OCI-LY3 (cell line): ENCODE results near the gene CARD11.

Experiments used
- H2AFZ ChIP-seq: fragments of 200-600, 300-600 bp; shearing (Covaris generic); 2 replicates; pipeline ENCODE4 v1.6.0; 2014; ENCODE audit warnings: antibody characterized with exemption, low read depth, low read length
- H3K27ac ChIP-seq: fragments of 200-600, 300-600 bp; sonication (generic); 2 replicates; pipeline ENCODE4 v1.5.1; 2014; ENCODE audit warnings: mild to moderate bottlenecking, low read length, moderate library complexity, mixed read lengths
- H3K27me3 ChIP-seq: fragments of 200-600, 300-600 bp; sonication (generic); 2 replicates; pipeline ENCODE4 v1.6.1; 2014; ENCODE audit warnings: low read depth, low read length, mixed read lengths
- H3K36me3 ChIP-seq: fragments of 200-600, 300-600 bp; sonication (generic); replicated peaks from 2 replicates; pipeline ENCODE3; 2014; ENCODE audit warnings: low read depth, low read length, mixed read lengths
- H3K4me1 ChIP-seq: fragments of 300-600, 200-600 bp; sonication (generic); 2 replicates; pipeline ENCODE4 v1.6.1; 2014; ENCODE audit warnings: low read length, mixed read lengths
- H3K4me2 ChIP-seq: fragments of 200-600, 300-600 bp; sonication (generic); 2 replicates; pipeline ENCODE4 v1.6.1; 2014; ENCODE audit warnings: low read length, mixed read lengths
- H3K4me3 ChIP-seq: fragments of 300-600, 200-600 bp; sonication (generic); 2 replicates; pipeline ENCODE4 v1.5.1; 2014; ENCODE audit warnings: antibody characterized with exemption, mild to moderate bottlenecking, low read length, moderate library complexity
- H3K79me2 ChIP-seq: fragments of 300-600, 200-600 bp; shearing (Covaris generic); 2 replicates; pipeline ENCODE4 v1.6.1; 2014; ENCODE audit warnings: mild to moderate bottlenecking, low read length, mixed read lengths
- H3K9ac ChIP-seq: fragments of 300-600, 200-600 bp; shearing (Covaris generic); 2 replicates; pipeline ENCODE4 v1.6.0; 2014; ENCODE audit warnings: mild to moderate bottlenecking, low read length, moderate library complexity
- H3K9me3 ChIP-seq: fragments of 200-600, 300-600 bp; shearing (Covaris generic); 2 replicates; pipeline ENCODE4 v1.6.1; 2014; ENCODE audit warnings: low read length, mixed read lengths; ENCODE audit not compliant: insufficient read depth
- H4K20me1 ChIP-seq: fragments of 200-600, 300-600 bp; sonication (generic); 2 replicates; pipeline ENCODE4 v1.6.1; 2016; ENCODE audit warnings: low read length, mixed read lengths; ENCODE audit not compliant: insufficient read depth
- EZH2phosphoT487 ChIP-seq: fragments of 200-600 bp; shearing (Covaris generic); IDR thresholded peaks from 2 replicates; pipeline ENCODE4 v1.6.1; 2018; ENCODE audit warnings: antibody characterized with exemption, mixed run types, low read depth
- TF ChIP-seq, protein P1 (sequence below): fragments of 200-600, 300-600 bp; sonication (generic); IDR thresholded peaks from 2 replicates; pipeline ENCODE4 v1.5.1; 2014; ENCODE audit warnings: antibody characterized with exemption, low read length, low read depth

Gene CARD11

GRCh38 chr7:3002631-3003030, 41.0 kb downstream of the CARD11 start:
- H3K4me3 ChIP-seq, result no peak overlapping the region
- no peaks in the 10 kb centered on the region for H3K4me1 ChIP-seq
- peaks cover 72% of the 10 kb centered on the region for H4K20me1 ChIP-seq
- no peak overlapping the region for H3K9ac ChIP-seq
- H3K27ac ChIP-seq, result no peak overlapping the region
- peaks cover 15% of the 10 kb centered on the region for H3K36me3 ChIP-seq
- TF ChIP-seq EZH2phosphoT487, result no peak
- TF ChIP-seq, protein P1, sequence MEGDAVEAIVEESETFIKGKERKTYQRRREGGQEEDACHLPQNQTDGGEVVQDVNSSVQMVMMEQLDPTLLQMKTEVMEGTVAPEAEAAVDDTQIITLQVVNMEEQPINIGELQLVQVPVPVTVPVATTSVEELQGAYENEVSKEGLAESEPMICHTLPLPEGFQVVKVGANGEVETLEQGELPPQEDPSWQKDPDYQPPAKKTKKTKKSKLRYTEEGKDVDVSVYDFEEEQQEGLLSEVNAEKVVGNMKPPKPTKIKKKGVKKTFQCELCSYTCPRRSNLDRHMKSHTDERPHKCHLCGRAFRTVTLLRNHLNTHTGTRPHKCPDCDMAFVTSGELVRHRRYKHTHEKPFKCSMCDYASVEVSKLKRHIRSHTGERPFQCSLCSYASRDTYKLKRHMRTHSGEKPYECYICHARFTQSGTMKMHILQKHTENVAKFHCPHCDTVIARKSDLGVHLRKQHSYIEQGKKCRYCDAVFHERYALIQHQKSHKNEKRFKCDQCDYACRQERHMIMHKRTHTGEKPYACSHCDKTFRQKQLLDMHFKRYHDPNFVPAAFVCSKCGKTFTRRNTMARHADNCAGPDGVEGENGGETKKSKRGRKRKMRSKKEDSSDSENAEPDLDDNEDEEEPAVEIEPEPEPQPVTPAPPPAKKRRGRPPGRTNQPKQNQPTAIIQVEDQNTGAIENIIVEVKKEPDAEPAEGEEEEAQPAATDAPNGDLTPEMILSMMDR, result no peak
- H3K9me3 ChIP-seq, result no peaks in the 10 kb centered on the region
- no peak overlapping the region for H2AFZ ChIP-seq
- no peaks in the 10 kb centered on the region for H3K27me3 ChIP-seq
- H3K4me2 ChIP-seq, result no peak overlapping the region
- H3K79me2 ChIP-seq, result peaks cover 83% of the 10 kb centered on the region

GRCh38 chr7:3000566-3000965, 43.1 kb downstream of the CARD11 start:
- Histone ChIP-seq H3K9me3 (no peaks in the 10 kb centered on the region), H3K4me1 (no peaks in the 10 kb centered on the region), H3K27ac (no peak overlapping the region), H3K4me2 (no peak overlapping the region), H3K79me2 (peaks cover 83% of the 10 kb centered on the region), H2AFZ (no peak overlapping the region), H3K9ac (no peak overlapping the region), H4K20me1 (peaks cover 52% of the 10 kb centered on the region), H3K27me3 (no peaks in the 10 kb centered on the region), H3K4me3 (no peak overlapping the region), H3K36me3 (peaks cover 26% of the 10 kb centered on the region)
- TF ChIP-seq, protein P1, result no peak
- no peak for TF ChIP-seq EZH2phosphoT487

GRCh38 chr7:2999078-2999500, 44.6 kb downstream of the CARD11 start:
- Histone ChIP-seq H3K9me3 (no peaks in the 10 kb centered on the region), H3K27ac (no peak overlapping the region), H3K9ac (no peak overlapping the region), H3K4me1 (no peaks in the 10 kb centered on the region), H2AFZ (no peak overlapping the region), H3K27me3 (no peaks in the 10 kb centered on the region), H3K4me3 (no peak overlapping the region), H3K36me3 (peaks cover 39% of the 10 kb centered on the region), H3K79me2 (peaks cover 83% of the 10 kb centered on the region), H4K20me1 (peaks cover 48% of the 10 kb centered on the region), H3K4me2 (no peak overlapping the region)
- TF ChIP-seq, protein P1, result no peak
- TF ChIP-seq EZH2phosphoT487, result no peak

- Histone ChIP-seq H3K36me3 (peaks cover 55% of the 10 kb centered on the region), H3K4me3 (no peak overlapping the region), H3K9me3 (no peaks in the 10 kb centered on the region), H4K20me1 (peaks cover 33% of the 10 kb centered on the region), H3K27me3 (no peaks in the 10 kb centered on the region), H3K9ac (no peak overlapping the region), H3K79me2 (peaks cover 84% of the 10 kb centered on the region), H3K27ac (no peak overlapping the region), H3K4me1 (no peaks in the 10 kb centered on the region), H2AFZ (no peak overlapping the region), H3K4me2 (no peak overlapping the region)
- TF ChIP-seq, protein P1, result no peak
- no peak for TF ChIP-seq EZH2phosphoT487
Observed at GRCh38 chr7:2997014-2997413, 46.7 kb downstream of the CARD11 start.
